ENCODE results near the gene EID2B.

The EID2B gene

DNA sequence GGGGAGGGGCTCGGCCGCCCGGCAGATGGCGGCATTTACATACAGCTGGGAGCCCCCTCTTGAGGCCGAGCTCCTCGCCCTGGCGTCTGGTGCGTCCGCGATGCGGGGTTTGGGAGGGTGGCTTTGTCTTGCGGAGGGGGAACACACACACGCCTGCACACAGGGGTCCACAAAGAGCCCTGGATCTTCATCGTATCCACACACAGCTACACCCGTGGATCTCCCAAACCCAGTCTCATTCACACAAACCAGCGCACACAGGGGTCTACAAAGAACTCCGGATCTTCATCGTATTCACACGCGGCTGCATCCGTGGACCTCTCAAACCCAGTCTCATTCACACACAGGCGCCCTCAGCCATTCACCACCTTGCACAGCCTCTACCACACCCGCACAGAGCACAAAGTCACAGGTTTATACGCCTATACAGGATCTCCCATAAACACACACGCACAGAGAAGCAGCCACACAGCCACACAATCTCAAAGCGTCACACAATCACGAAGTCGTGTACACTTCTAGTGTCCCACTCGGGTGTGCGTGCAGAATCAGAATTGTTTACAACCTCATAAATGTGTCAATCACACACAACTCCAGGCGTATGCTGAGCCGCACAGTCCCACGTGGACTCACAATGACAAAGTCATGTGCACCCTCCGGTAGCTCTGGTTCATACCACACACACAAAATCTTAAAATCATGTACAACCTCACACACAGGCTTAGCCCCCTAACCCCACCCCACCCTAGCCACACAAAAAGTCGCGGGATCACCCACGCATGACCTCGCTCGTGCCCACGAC, 34.5 kb downstream of the EID2B start:
- DNase-seq, result peak; percentile 64

GRCh38 chr19:39497701-39497995, 35.0 kb downstream of the EID2B start:
- no peak for DNase-seq

GRCh38 chr19:39496063-39496462, 36.6 kb downstream of the EID2B start:
- no peak for DNase-seq

DNA sequence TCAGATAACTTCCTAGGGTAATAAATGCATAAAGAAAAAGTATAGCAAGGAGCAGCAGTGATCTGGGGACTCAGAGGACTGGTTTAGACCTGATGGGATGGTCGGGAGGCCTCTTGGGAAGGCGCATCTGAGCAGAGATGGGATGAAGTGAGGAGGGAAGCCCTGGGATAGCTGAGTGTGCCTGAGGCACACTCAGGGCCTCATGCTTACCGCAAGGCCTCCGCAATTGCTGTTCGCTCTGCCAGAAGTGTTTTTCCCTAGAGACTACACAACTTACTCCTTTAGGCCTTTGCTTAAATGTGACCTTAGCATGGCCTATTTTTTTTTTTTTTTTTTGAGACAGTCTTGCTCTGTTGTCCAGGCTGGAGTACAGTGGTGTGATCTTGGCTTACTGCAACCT, 38.0 kb downstream of the EID2B start:
- DNase-seq, result no peak

DNA sequence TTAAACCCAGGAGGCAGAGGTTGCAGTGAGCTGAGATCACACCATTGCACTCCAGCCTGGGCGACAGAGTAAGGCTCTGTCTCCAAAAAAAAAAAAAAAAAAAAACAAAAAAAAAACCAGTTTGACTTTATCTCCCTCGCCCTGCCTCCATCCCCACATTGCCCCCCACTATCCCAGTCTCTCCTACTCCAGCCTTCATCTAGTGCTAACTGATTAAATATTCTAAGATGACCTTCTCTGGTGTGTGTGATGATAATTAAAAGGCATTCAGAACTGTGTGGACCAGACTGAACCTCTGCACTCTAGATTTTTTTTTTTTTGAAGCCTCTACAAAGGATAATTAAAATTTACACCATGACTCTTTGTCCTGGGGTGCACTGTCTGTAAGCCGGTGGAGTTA, 39.9 kb downstream of the EID2B start:
- no peak for DNase-seq

DNA sequence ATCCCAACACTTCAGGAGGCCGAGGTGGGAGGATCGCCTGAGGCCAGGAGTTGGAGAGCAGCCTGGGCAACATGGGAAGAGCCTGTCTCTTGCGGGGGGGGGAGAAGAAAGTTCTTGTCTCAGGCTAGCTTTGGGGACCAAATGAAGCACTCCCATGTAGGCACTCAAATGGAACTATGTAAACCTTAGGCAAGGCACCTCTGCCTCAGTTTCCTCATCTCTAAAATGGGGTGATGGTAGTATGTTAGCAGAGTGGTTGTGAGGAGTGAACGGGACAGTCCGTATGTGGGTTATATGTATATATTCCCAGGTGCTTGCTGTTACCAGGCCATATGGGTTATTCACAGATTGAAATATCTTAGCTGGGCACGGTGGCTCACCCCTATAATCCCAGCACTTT, 40.4 kb downstream of the EID2B start:
- DNase-seq, result no peak

- DNase-seq, result no peak
These were observed 42.9 kb downstream of the EID2B start for GRCh38 chr19:39489756-39490155.

GRCh38 chr19:39483141-39483540, 49.5 kb downstream of the EID2B start:
- no peak for DNase-seq

- DNase-seq, result no peak
These were observed 51.0 kb downstream of the EID2B start for GRCh38 chr19:39481676-39482075.

DNA sequence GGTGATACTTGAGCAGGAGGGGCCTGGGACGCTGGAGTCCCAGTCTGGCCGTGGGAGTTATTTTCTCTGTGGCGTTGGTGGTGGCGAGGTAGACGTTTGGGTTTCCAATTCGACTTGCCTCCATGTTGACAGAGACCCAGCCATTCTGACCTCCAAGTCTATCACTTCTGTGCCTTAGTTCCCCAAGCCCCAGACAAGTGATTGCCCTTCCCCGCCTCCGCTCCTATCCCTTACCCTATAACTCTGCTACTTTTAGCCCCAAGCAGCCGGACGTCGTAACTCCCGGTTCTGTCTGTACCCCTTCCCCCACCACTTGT, 51.5 kb downstream of the EID2B start:
- no peak for DNase-seq
